PFSK-1 (cell line): ENCODE data around the gene BRD7.

Source experiments
- FOXP2 ChIP-seq: optimal IDR thresholded peaks from 2 replicates; pipeline ENCODE3; 2011; ENCODE audit warnings: borderline replicate concordance, control low read depth, inconsistent platforms; ENCODE audit not compliant: insufficient read depth; ENCODE audit errors: extremely low read length, extremely low read depth
- SIN3A ChIP-seq: IDR thresholded peaks from 2 replicates; pipeline ENCODE4 v1.6.1; 2012; ENCODE audit warnings: mild to moderate bottlenecking, low read length, moderate library complexity, borderline replicate concordance; ENCODE audit not compliant: insufficient read depth
- TF ChIP-seq, protein P1 (sequence below), 2 experiments: IDR thresholded peaks; 2 replicates each; pipeline versions ENCODE4 v1.6.1 to v1.8.0; 2011 to 2012; ENCODE audit warnings: low read depth in 2 of 2, low read length in 2 of 2, control low read depth in 1 of 2, inconsistent platforms in 1 of 2, mild to moderate bottlenecking in 1 of 2, moderate library complexity in 1 of 2; ENCODE audit not compliant: insufficient read depth in 1 of 2

- no peak for TF ChIP-seq SIN3A
- no peak for TF ChIP-seq FOXP2
- TF ChIP-seq, protein P1, sequence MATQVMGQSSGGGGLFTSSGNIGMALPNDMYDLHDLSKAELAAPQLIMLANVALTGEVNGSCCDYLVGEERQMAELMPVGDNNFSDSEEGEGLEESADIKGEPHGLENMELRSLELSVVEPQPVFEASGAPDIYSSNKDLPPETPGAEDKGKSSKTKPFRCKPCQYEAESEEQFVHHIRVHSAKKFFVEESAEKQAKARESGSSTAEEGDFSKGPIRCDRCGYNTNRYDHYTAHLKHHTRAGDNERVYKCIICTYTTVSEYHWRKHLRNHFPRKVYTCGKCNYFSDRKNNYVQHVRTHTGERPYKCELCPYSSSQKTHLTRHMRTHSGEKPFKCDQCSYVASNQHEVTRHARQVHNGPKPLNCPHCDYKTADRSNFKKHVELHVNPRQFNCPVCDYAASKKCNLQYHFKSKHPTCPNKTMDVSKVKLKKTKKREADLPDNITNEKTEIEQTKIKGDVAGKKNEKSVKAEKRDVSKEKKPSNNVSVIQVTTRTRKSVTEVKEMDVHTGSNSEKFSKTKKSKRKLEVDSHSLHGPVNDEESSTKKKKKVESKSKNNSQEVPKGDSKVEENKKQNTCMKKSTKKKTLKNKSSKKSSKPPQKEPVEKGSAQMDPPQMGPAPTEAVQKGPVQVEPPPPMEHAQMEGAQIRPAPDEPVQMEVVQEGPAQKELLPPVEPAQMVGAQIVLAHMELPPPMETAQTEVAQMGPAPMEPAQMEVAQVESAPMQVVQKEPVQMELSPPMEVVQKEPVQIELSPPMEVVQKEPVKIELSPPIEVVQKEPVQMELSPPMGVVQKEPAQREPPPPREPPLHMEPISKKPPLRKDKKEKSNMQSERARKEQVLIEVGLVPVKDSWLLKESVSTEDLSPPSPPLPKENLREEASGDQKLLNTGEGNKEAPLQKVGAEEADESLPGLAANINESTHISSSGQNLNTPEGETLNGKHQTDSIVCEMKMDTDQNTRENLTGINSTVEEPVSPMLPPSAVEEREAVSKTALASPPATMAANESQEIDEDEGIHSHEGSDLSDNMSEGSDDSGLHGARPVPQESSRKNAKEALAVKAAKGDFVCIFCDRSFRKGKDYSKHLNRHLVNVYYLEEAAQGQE (IDR thresholded peaks at IDR 0.05; ENCODE audit: insufficient read depth in 1 of 2, low read depth in 2 of 2, low read length in 2 of 2): no peak
Measured at GRCh38 chr16:50389900-50390299, 21.1 kb upstream of the BRD7 start.
